CD8-positive, alpha-beta memory T cell (primary cell): ENCODE results near the gene C1orf105. TPM values are rescaled to one million over a fixed set of nuclear protein-coding genes. Genes with fewer than 3 reads are reported as not detected.

ENCODE experiments used
- CTCF ChIA-PET: fragments of 350-600 bp; sonication (Branson Sonifier 250); formaldehyde crosslinking; loops from one replicate; lab custom pipeline; 2021; ENCODE audit warnings: antibody characterized with exemption; lab: Charles Lee
- POLR2A ChIA-PET: fragments of 350-600 bp; sonication (Branson Sonifier 250); formaldehyde crosslinking; loops from one replicate; lab custom pipeline; 2021; ENCODE audit warnings: antibody characterized with exemption; lab: Charles Lee
- DNase-seq, 5 donors: peaks; one replicate each; pipeline versions ENCODE4 v3.0.0 to v3.0.0-alpha.2; 2020 to 2022; ENCODE audit warnings: mixed read lengths in 1 of 5
- H3K27ac ChIP-seq: one replicate; pipeline ENCODE4 v1.7.0; 2013; ENCODE audit warnings: low read depth, mild to moderate bottlenecking, low read length, moderate library complexity
- H3K27me3 ChIP-seq: 2 replicates; pipeline ENCODE4 v1.7.0; 2013; ENCODE audit warnings: low read length, mild to moderate bottlenecking; ENCODE audit not compliant: insufficient read depth, poor library complexity, severe bottlenecking
- H3K36me3 ChIP-seq: 2 replicates; pipeline ENCODE4 v1.7.0; 2013; ENCODE audit warnings: mild to moderate bottlenecking, low read length, moderate library complexity; ENCODE audit not compliant: insufficient read depth
- H3K4me1 ChIP-seq: 2 replicates; pipeline ENCODE4 v1.7.0; 2013; ENCODE audit warnings: mild to moderate bottlenecking, low read length, moderate library complexity; ENCODE audit not compliant: insufficient read depth
- H3K4me3 ChIP-seq: 2 replicates; pipeline ENCODE4 v1.7.0; 2013; ENCODE audit warnings: mild to moderate bottlenecking, low read length
- H3K9me3 ChIP-seq: 2 replicates; pipeline ENCODE4 v1.7.0; 2013; ENCODE audit warnings: mild to moderate bottlenecking, low read length
- H3K27ac Mint-ChIP-seq, 8 donors: one replicate each; pipeline ENCODE4 v1.8.0; 2020 to 2021; ENCODE audit warnings: mixed read lengths in 8 of 8, mild to moderate bottlenecking in 6 of 8, inconsistent platforms in 3 of 8, moderate library complexity in 3 of 8
- H3K27me3 Mint-ChIP-seq, 2 donors: one replicate each; pipeline ENCODE4 v1.8.0; 2020 to 2021; ENCODE audit warnings: mixed read lengths in 2 of 2, mild to moderate bottlenecking in 1 of 2, moderate library complexity in 1 of 2
- H3K36me3 Mint-ChIP-seq, 3 donors: one replicate each; pipeline ENCODE4 v1.8.0; 2020 to 2021; ENCODE audit warnings: mixed read lengths in 3 of 3, inconsistent platforms in 1 of 3, mild to moderate bottlenecking in 1 of 3
- H3K4me1 Mint-ChIP-seq, 3 donors: one replicate each; pipeline ENCODE4 v1.8.0; 2020 to 2021; ENCODE audit warnings: mixed read lengths in 3 of 3, inconsistent platforms in 1 of 3, mild to moderate bottlenecking in 1 of 3
- H3K4me3 Mint-ChIP-seq, 7 donors: one replicate each; pipeline ENCODE4 v1.8.0; 2020 to 2021; ENCODE audit warnings: mixed read lengths in 7 of 7, mild to moderate bottlenecking in 6 of 7, moderate library complexity in 4 of 7, inconsistent platforms in 2 of 7
- H3K9me3 Mint-ChIP-seq, 5 donors: one replicate each; pipeline ENCODE4 v1.8.0; 2020 to 2022; ENCODE audit warnings: mixed read lengths in 5 of 5, mild to moderate bottlenecking in 3 of 5, moderate library complexity in 2 of 5, inconsistent platforms in 1 of 5
- polyA plus RNA-seq: library from polyadenylated mRNA; unstranded; fragments of 300-500 nt; fragmentation: Illumina TruSeq; gene quantifications from one replicate; pipeline ENCODE4 v1.2.3, GENCODE V29; 2021
- total RNA-seq, 2 experiments: library from RNA; stranded (reverse); gene quantifications; one replicate each; pipeline ENCODE4 v1.2.3, GENCODE V29; 2021

Gene C1orf105
- total and polyA plus RNA-seq, 3 experiments from 2014 or later = not detected

DNA sequence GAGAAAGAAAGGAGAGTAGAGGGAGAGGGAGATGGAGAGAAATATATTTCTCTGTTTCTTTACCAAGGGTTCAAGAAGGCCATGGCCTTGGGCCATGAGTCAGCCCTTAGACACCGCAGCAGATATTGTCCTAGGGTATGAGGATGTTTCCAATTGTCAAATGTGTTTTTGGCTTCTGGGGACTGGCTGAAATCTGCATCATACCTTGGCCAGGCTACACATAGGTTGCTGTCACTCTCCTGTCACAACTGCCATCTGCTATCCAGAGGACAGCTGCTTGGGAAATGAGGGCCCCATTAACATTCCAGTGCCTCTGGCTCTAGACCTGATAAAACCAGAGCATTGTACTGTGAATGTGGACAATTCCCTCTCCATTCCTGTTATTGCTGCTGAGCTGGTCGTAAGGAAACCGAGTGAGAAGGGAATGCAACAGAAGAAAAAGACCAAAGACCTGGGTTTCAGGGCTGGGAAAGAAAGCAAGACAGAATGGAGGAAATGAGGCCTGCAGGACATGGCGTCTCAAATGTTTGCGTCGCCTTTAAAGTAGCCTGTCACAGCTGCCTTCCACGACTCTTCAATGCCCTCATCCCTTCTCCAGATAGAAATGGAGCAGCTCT is 32.2 kb downstream of the C1orf105 start:
- ChIA-PET POLR2A (no interaction called here), CTCF (interaction anchor here (2.1 kb wide), 1 partner anchor 10 kb away, joined by 7 read pairs; no protein-coding TSS in a partner anchor)
- H3K4me1 ChIP-seq = peaks cover 17% of the 10 kb centered on the region
- no peaks in the 10 kb centered on the region for H3K36me3 ChIP-seq
- no peak overlapping the region for H3K4me3 Mint-ChIP-seq
- H3K27ac ChIP-seq = no peak overlapping the region
- H3K4me3 ChIP-seq = no peak overlapping the region
- peaks cover 0 to 1% (median 0%) of the 10 kb centered on the region in 5 donors for H3K9me3 Mint-ChIP-seq
- H3K27ac Mint-ChIP-seq = no peak overlapping the region
- DNase-seq = no peak
- H3K4me1 Mint-ChIP-seq = peaks cover 6 to 24% (median 22%) of the 10 kb centered on the region in 3 donors
- no peaks in the 10 kb centered on the region for H3K9me3 ChIP-seq
- H3K27me3 ChIP-seq = no peaks in the 10 kb centered on the region
- peaks cover 3 to 10% of the 10 kb centered on the region in 2 donors for H3K27me3 Mint-ChIP-seq
- H3K36me3 Mint-ChIP-seq = peaks cover 0 to 4% (median 0%) of the 10 kb centered on the region in 3 donors

DNA sequence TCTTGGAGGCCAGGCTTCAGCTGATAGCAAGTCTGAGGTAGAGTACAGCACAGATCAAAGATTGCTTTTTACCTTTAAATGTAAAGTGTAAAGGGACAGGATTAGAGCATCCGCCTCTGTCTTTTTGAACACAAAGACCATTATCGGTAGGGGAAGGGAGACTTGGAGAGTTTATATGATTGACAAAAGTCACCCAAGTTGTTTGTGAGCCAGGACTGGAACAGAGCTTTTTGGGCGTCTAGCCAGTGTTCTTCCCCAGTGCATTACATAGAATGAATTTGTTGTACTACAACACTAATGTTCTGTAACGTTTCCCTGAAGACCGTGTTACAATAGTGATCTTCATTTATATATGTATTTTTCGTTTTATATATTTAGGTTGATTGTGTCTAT is 32.7 kb downstream of the C1orf105 start:
- H3K27ac ChIP-seq = no peak overlapping the region
- H3K4me1 ChIP-seq = peaks cover 17% of the 10 kb centered on the region
- Mint-ChIP-seq H3K27ac (no peak overlapping the region), H3K36me3 (peaks cover 0 to 4% (median 0%) of the 10 kb centered on the region in 3 donors), H3K9me3 (peaks cover 0 to 1% (median 0%) of the 10 kb centered on the region in 5 donors), H3K4me1 (peaks cover 6 to 24% (median 22%) of the 10 kb centered on the region in 3 donors), H3K4me3 (no peak overlapping the region), H3K27me3 (peaks cover 3 to 10% of the 10 kb centered on the region in 2 donors)
- ChIA-PET CTCF (no interaction called here), POLR2A (no interaction called here)
- H3K4me3 ChIP-seq = no peak overlapping the region
- no peaks in the 10 kb centered on the region for H3K36me3 ChIP-seq
- no peak for DNase-seq
- H3K27me3 ChIP-seq = no peaks in the 10 kb centered on the region
- no peaks in the 10 kb centered on the region for H3K9me3 ChIP-seq

DNA sequence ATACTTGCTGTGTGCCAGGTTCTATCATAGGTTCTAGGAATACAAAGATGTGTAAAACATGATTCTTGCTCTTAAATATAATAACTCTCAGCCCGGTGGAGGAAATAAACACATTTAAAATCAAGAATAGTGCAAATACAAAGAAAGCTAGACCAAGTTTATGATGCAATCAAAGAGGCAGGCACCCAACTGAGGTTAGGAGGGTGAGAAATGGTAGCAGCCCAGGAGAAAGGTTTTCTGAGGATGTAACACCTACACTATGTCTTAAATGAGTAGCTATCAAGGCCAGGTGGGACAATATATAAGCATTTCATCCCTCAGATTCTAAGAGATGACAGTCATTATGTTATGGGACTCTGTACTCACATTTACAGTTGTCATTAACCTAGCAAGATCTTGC is 33.1 kb downstream of the C1orf105 start:
- POLR2A ChIA-PET = no interaction called here
- no peak overlapping the region for H3K4me3 Mint-ChIP-seq

DNA sequence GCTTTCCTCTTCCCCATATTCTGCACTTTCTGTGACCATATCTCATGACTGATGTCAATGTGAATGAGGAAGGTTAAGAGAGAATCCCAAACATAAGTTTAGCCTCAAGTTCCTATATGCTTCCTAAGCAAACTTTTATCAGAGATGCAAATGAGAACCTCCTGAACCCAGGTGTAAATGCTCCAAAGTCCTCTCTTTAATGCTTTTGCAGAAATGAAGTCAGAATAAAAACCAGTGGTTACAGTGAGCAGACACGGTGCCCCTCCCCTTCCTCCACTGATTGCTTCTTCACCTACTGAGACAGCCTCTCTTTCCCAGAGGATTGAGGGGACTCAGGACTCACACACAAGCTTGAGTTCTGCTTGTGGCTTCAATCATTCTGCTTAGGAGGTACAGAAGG is 35.0 kb downstream of the C1orf105 start:
- H3K27me3 ChIP-seq = no peaks in the 10 kb centered on the region
- H3K27ac ChIP-seq = no peak overlapping the region
- no peak for DNase-seq
- no peaks in the 10 kb centered on the region for H3K36me3 ChIP-seq
- Mint-ChIP-seq H3K36me3 (peaks cover 0 to 4% (median 0%) of the 10 kb centered on the region in 3 donors), H3K4me3 (no peak overlapping the region), H3K27me3 (peaks cover 3 to 10% of the 10 kb centered on the region in 2 donors), H3K27ac (no peak overlapping the region), H3K4me1 (peaks cover 1 to 10% (median 9%) of the 10 kb centered on the region in 3 donors), H3K9me3 (peaks cover 0 to 1% (median 0%) of the 10 kb centered on the region in 5 donors)
- no peaks in the 10 kb centered on the region for H3K9me3 ChIP-seq
- H3K4me1 ChIP-seq = peaks cover 8% of the 10 kb centered on the region
- CTCF ChIA-PET = no interaction called here
- H3K4me3 ChIP-seq = no peak overlapping the region
- POLR2A ChIA-PET = no interaction called here

More for the DNA sequence above, 33.1 kb downstream of the C1orf105 start:
- Histone ChIP-seq H3K9me3 (no peaks in the 10 kb centered on the region), H3K27me3 (no peaks in the 10 kb centered on the region), H3K4me3 (no peak overlapping the region), H3K4me1 (peaks cover 17% of the 10 kb centered on the region), H3K36me3 (no peaks in the 10 kb centered on the region), H3K27ac (no peak overlapping the region)
- DNase-seq = no peak
- CTCF ChIA-PET = no interaction called here
- H3K36me3 Mint-ChIP-seq = peaks cover 0 to 4% (median 0%) of the 10 kb centered on the region in 3 donors
- H3K27me3 Mint-ChIP-seq = peaks cover 3 to 10% of the 10 kb centered on the region in 2 donors
- peaks cover 0 to 1% (median 0%) of the 10 kb centered on the region in 5 donors for H3K9me3 Mint-ChIP-seq
- H3K27ac Mint-ChIP-seq = no peak overlapping the region
- peaks cover 6 to 24% (median 22%) of the 10 kb centered on the region in 3 donors for H3K4me1 Mint-ChIP-seq

DNA sequence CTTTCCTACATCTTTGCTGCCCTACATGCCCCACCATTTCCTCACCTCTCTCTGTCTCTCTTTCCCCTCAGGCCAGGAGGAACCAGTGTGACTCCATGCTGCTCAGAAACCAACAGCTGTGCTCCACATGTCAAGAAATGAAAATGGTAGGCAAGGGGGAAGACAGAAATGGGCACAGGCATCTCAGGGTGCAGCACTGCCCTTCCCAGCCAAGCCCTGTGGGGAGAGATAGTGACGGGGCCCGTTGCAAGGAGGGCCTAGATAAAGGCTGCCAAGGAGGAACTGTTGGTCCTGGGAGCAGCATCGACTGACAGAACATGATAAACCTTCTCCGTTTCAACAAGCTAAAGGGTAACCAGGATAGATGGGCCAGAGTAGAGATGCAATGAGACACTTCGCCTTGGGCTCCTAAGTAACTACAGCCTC is 35.9 kb downstream of the C1orf105 start:
- Mint-ChIP-seq H3K27me3 (peaks cover 3 to 10% of the 10 kb centered on the region in 2 donors), H3K4me3 (no peak overlapping the region), H3K9me3 (peaks cover 0 to 1% (median 0%) of the 10 kb centered on the region in 5 donors), H3K27ac (no peak overlapping the region), H3K4me1 (peaks cover 0 to under 1% (median 0%) of the 10 kb centered on the region in 3 donors), H3K36me3 (peaks cover 0 to 4% (median 0%) of the 10 kb centered on the region in 3 donors)
- Histone ChIP-seq H3K4me3 (no peak overlapping the region), H3K9me3 (no peaks in the 10 kb centered on the region), H3K27ac (no peak overlapping the region), H3K27me3 (no peaks in the 10 kb centered on the region), H3K4me1 (no peaks in the 10 kb centered on the region), H3K36me3 (no peaks in the 10 kb centered on the region)
- DNase-seq = no peak
- ChIA-PET CTCF (no interaction called here), POLR2A (no interaction called here)

DNA sequence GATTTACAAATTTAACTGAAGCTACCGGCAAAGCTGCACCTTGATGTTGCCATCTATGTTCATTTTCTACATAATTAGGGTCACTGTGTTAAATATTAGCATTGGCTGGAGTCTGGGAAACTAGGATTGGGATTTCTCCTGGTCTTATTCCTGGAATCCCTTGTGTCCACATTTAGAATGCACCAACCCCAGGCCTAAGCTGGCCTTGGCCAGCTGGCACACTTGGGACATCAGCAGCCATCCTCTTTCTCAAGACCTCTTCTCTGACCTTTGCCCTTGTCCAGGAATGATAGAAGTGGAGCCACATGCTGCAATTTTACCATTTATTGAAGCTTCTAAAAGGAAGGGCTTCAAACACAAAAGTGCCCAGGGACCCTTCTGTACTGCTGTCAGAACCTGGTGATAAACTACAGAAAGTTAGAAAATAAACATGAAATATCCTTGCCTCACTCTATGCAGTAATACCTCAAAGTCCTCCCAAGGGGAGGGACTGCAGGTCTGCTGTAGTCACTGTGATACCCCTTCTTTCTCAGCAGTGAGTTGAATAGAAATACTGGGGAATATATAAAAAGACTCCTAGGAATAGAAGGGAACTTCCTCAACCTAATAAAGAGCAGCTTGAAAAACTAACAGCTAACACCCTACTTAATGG is 37.1 kb downstream of the C1orf105 start:
- POLR2A ChIA-PET = no interaction called here
- Mint-ChIP-seq H3K9me3 (peaks cover 0 to 1% (median 0%) of the 10 kb centered on the region in 5 donors), H3K4me1 (no peaks in the 10 kb centered on the region), H3K27ac (no peak overlapping the region), H3K27me3 (peaks cover 5 to 10% of the 10 kb centered on the region in 2 donors), H3K4me3 (no peak overlapping the region), H3K36me3 (peaks cover 0 to 4% (median 0%) of the 10 kb centered on the region in 3 donors)
- no peaks in the 10 kb centered on the region for H3K36me3 ChIP-seq
- no peak overlapping the region for H3K27ac ChIP-seq
- no peaks in the 10 kb centered on the region for H3K9me3 ChIP-seq
- DNase-seq = no peak
- H3K4me3 ChIP-seq = no peak overlapping the region
- CTCF ChIA-PET = interaction anchor here (1.5 kb wide), 1 partner anchor 13 kb away, joined by 4 read pairs; no protein-coding TSS in a partner anchor
- no peaks in the 10 kb centered on the region for H3K4me1 ChIP-seq
- no peaks in the 10 kb centered on the region for H3K27me3 ChIP-seq

DNA sequence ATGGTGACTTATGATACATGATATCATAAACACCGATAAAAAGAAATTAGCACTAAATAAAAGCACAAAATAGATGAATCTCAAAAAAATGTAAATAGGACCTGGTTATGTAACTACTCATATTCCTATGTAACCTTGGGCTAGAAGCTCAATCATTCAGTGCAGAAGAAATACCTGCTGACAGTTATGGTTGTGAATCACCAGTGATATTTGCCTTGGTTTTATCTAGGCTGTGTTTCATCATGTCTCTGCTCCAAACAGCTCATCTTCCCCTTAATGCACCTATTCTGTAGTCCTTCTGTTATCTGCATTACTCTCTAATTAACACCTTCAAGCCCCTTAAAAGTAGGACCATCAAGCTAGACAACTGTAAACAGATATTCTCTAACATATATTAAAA is 39.7 kb downstream of the C1orf105 start:
- no peak overlapping the region for H3K4me3 ChIP-seq
- no peaks in the 10 kb centered on the region for H3K9me3 ChIP-seq
- no peak overlapping the region for H3K4me3 Mint-ChIP-seq
- peaks cover 0 to 1% (median 0%) of the 10 kb centered on the region in 5 donors for H3K9me3 Mint-ChIP-seq
- H3K27me3 ChIP-seq = no peaks in the 10 kb centered on the region
- ChIA-PET CTCF (no interaction called here), POLR2A (no interaction called here)
- H3K27ac ChIP-seq = no peak overlapping the region
- no peaks in the 10 kb centered on the region for H3K4me1 ChIP-seq
- H3K36me3 ChIP-seq = no peaks in the 10 kb centered on the region
- no peak for DNase-seq
- H3K27me3 Mint-ChIP-seq = peaks cover 4 to 10% of the 10 kb centered on the region in 2 donors
- H3K4me1 Mint-ChIP-seq = no peaks in the 10 kb centered on the region
- H3K36me3 Mint-ChIP-seq = peaks cover 0 to 4% (median 0%) of the 10 kb centered on the region in 3 donors
- no peak overlapping the region for H3K27ac Mint-ChIP-seq

DNA sequence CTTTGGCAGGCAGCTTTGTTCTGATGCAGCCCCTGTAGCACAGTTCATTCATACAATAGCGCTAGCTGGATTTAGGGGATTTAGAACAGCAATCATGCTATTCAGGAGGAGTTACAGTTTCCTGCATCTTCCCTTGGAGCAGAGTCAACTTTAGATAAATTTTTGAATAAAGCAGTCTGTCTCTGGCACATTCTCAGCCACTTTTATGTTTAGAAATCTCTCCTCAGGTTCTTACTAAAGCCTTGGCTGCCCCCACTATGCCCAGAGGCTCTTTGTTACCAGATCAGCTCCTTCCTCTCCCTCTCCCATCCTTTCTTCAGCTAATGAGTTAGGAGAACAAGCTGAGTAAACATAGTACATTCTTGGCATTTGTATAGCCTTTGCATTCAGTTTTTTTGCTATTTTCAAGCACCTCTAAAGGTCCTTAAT is 40.4 kb downstream of the C1orf105 start:
- H3K9me3 ChIP-seq = no peaks in the 10 kb centered on the region
- H3K27me3 ChIP-seq = no peaks in the 10 kb centered on the region
- H3K9me3 Mint-ChIP-seq = peaks cover 0 to 1% (median 0%) of the 10 kb centered on the region in 5 donors
- H3K27ac Mint-ChIP-seq = no peak overlapping the region
- H3K27me3 Mint-ChIP-seq = peaks cover 5 to 10% of the 10 kb centered on the region in 2 donors
- H3K4me3 Mint-ChIP-seq = no peak overlapping the region
- H3K27ac ChIP-seq = no peak overlapping the region
- H3K4me3 ChIP-seq = no peak overlapping the region
- no peaks in the 10 kb centered on the region for H3K4me1 Mint-ChIP-seq
- CTCF ChIA-PET = interaction anchor here (1.0 kb wide), 1 partner anchor 10 kb away, joined by 3 read pairs; no protein-coding TSS in a partner anchor
- no peak for DNase-seq
- no peaks in the 10 kb centered on the region for H3K36me3 ChIP-seq
- no peaks in the 10 kb centered on the region for H3K4me1 ChIP-seq
- POLR2A ChIA-PET = no interaction called here
- H3K36me3 Mint-ChIP-seq = peaks cover 0 to 4% (median 0%) of the 10 kb centered on the region in 3 donors
